ENCODE data around the gene NAB1.

Gene NAB1

DNA sequence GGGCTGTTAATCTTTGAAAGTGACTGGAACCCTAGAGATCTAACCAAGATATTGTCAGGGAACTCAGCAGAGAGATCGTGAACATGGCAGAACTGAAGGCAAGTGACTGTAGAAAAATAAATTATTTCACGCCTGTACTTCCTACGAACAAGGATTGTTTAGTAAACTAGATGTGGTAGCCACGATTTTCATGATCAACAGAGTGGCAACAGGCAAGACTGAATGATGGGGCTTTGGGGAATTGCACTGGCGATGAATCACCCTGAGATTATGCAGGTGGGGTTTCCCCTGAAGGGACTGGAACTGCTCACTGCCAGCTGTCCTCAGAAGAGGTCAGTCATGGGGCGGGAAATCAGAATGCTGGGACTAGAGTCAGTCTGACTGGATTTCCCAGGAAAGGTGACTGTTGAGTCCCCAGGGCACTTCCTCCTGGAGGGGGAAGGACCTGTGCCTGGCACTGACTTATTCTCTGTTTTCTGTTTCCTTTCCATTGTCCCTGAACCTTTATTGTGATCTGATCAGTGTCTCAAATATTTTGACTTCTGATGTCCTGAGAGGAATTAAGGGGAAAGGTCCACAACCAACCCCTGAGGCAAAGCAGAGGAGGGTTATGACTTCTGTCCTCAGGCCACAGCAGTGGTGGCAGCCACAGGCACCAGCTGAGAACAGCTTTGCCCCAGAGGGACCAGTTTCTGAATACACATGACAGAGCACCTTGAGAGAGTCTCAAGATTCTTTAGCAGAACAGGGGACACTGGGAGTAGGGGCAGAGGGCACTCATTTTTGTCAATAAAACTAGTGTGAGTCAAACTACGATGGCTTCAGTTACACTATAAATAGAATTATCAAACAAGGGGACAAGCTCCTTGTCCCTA, 70.0 kb downstream of the NAB1 start:
- peaks cover 19% of the 10 kb centered on the region for H3K4me1 ChIP-seq
- H3K27me3 ChIP-seq: no peaks in the 10 kb centered on the region
- no peaks in the 10 kb centered on the region for H3K9me3 ChIP-seq
- peak; percentile 82 for DNase-seq
- H3K4me3 ChIP-seq (ENCODE audit: low read depth, low read length): peak overlapping the region; percentile 46
- TF ChIP-seq, protein P1, sequence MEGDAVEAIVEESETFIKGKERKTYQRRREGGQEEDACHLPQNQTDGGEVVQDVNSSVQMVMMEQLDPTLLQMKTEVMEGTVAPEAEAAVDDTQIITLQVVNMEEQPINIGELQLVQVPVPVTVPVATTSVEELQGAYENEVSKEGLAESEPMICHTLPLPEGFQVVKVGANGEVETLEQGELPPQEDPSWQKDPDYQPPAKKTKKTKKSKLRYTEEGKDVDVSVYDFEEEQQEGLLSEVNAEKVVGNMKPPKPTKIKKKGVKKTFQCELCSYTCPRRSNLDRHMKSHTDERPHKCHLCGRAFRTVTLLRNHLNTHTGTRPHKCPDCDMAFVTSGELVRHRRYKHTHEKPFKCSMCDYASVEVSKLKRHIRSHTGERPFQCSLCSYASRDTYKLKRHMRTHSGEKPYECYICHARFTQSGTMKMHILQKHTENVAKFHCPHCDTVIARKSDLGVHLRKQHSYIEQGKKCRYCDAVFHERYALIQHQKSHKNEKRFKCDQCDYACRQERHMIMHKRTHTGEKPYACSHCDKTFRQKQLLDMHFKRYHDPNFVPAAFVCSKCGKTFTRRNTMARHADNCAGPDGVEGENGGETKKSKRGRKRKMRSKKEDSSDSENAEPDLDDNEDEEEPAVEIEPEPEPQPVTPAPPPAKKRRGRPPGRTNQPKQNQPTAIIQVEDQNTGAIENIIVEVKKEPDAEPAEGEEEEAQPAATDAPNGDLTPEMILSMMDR (IDR thresholded peaks at IDR 0.05; ENCODE audit: low read depth, low read length): no peak
- no peaks in the 10 kb centered on the region for H3K36me3 ChIP-seq

DNA sequence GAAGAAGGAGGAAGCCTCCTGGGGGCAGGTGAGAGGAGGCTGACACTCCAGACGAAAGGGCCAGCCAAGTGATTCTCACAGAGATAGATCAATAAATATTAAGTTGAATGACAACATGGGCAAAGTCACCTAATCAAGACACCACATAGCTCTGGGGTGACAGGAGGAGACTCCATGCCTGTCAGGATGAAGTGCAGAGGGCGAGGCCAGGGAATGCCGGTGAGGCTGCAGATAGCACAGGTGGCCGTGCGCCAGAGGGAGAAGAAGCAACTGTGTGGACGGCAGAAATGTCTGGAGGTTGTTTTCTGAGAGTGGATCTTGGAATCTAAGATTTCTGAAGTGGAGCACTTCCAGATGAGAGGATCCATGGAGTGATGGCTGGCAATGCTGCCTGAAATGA, 71.4 kb downstream of the NAB1 start:
- no peak overlapping the region for H3K4me3 ChIP-seq (ENCODE audit: low read depth, low read length)

DNA sequence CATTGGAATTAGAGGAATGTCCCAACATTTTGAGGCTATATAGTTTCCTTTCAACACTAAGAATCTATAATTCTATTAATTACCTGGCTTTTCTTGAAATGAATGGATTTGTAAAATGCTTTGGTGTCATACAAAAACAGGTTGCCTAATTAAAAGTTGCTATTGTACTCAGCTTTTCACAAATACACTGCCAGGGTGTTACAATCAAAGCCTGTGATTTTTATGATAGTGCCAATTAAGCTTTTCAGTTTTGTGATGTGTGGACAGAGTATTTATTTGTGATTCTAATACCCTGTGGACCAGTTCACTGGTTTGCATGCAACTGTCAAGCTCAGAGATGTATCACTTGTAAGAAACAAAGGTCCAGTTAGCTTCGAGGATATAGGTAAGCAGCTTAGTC, 71.8 kb downstream of the NAB1 start:
- TF ChIP-seq, protein P1 (IDR thresholded peaks at IDR 0.05; ENCODE audit: low read depth, low read length): no peak
- Histone ChIP-seq H3K36me3 (no peaks in the 10 kb centered on the region), H3K27me3 (no peaks in the 10 kb centered on the region), H3K9me3 (no peaks in the 10 kb centered on the region), H3K4me3 (ENCODE audit: low read depth, low read length) (no peak overlapping the region), H3K4me1 (peaks cover 19% of the 10 kb centered on the region)
- no peak for DNase-seq

More for the DNA sequence above, 71.4 kb downstream of the NAB1 start:
- DNase-seq: no peak
- H3K4me1 ChIP-seq: peaks cover 19% of the 10 kb centered on the region
- H3K36me3 ChIP-seq: no peaks in the 10 kb centered on the region
- no peaks in the 10 kb centered on the region for H3K9me3 ChIP-seq
- H3K27me3 ChIP-seq: no peaks in the 10 kb centered on the region
- TF ChIP-seq, protein P1 (IDR thresholded peaks at IDR 0.05; ENCODE audit: low read depth, low read length): no peak

DNA sequence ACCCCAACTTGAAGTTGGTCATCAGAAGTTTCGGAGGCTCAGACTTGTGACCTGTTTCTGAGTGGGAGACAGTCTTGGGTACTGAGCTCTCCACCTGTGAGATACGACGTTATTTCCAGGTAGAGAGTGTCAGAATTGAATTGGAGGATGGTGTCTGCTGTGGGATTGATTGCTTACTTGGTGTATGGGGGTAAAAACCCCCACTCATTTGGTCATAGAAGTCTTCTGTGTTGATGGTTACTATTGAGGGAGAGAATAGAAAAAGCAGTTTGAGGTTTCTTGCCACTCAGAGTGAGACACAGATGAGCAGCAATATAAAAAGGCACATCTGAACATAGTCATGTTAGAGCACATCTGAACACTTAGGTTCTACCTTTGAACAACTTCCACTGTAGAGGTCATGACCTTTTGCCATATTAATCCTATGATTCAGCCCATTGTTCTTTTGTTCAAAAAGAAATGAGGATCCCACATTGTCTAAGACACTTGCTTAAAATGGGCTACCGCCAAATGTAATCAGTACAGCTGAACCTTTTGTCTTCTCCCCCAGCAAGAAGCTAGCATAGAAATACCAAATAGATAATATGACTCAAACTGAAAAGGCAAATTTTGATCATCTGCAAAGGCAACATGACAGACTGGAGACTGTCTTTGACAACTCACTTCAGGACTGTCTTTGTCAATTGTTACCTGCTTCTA, 73.3 kb downstream of the NAB1 start:
- no peak overlapping the region for H3K4me3 ChIP-seq (ENCODE audit: low read depth, low read length)
- TF ChIP-seq, protein P1 (IDR thresholded peaks at IDR 0.05; ENCODE audit: low read depth, low read length): no peak

DNA sequence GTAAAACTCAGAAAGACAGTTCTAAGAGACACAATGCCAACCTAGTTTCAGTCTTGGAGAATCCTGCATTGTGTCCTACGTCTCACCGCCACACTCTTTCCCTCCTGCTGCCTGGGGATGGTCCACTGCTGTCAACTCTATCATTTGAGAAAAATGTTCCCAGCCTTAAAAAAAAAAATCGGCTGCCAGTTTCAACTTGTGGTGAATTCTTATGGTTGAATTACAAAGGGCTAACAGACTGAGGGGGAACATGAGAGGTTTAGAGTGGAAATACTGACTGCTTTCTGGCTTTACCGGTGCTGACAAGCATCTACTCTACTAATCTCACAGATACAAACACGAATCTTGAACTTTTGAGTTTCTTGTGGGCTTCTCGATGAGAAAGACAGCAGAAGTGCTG, 74.0 kb downstream of the NAB1 start:
- Histone ChIP-seq H3K4me1 (peaks cover 19% of the 10 kb centered on the region), H3K4me3 (ENCODE audit: low read depth, low read length) (no peak overlapping the region), H3K27me3 (no peaks in the 10 kb centered on the region), H3K9me3 (no peaks in the 10 kb centered on the region), H3K36me3 (no peaks in the 10 kb centered on the region)
- DNase-seq: no peak
- TF ChIP-seq, protein P1 (IDR thresholded peaks at IDR 0.05; ENCODE audit: low read depth, low read length): no peak

More for the DNA sequence above, 73.3 kb downstream of the NAB1 start:
- Histone ChIP-seq H3K27me3 (no peaks in the 10 kb centered on the region), H3K9me3 (no peaks in the 10 kb centered on the region), H3K4me1 (peaks cover 25% of the 10 kb centered on the region), H3K36me3 (no peaks in the 10 kb centered on the region)
- no peak for DNase-seq

Data from BE2C (cell line).